GM12892 (cell line): ENCODE data around the gene ANKRD45.

Experiments
- POLR2A ChIP-seq: IDR thresholded peaks from 2 replicates; pipeline ENCODE4 v1.6.1; 2011; ENCODE audit warnings: low read depth, low read length, control low read depth
- TAF1 ChIP-seq: IDR thresholded peaks from 2 replicates; pipeline ENCODE4 v1.6.1; 2011; ENCODE audit warnings: low read depth, mild to moderate bottlenecking, control low read depth, low read length, borderline replicate concordance

DNA sequence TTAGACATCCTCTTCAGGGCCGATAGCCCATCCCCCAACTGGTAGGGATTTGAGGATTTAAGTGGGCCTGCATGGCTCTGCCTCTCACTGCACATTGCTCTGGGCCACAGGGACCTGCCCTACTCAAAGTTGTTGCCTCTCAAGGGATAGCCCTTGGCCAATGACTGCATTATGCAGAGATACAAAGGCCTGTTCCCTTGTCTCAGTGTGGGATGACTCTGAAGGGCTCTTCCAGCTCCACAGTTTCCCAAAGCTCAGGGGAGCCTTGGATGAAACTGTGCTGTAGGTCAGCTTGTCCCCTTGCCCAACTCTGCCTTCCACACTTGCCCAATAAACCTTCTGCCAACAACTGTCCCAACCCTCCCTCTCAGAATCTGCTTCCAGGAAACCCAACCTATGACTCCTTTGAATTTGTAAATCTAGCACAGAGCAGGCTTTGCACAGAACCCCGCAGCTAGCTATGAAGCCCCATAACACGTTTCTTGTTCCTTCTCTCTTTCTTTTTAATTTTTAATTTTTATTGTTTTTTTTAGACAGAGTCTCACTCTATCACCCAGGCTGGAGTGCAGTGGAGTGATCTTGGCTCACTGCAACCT is 109.3 kb downstream of the ANKRD45 start:
- no peak for TF ChIP-seq TAF1
- no peak for TF ChIP-seq POLR2A
